ENCODE measurements around the gene MOAP1.

DNA sequence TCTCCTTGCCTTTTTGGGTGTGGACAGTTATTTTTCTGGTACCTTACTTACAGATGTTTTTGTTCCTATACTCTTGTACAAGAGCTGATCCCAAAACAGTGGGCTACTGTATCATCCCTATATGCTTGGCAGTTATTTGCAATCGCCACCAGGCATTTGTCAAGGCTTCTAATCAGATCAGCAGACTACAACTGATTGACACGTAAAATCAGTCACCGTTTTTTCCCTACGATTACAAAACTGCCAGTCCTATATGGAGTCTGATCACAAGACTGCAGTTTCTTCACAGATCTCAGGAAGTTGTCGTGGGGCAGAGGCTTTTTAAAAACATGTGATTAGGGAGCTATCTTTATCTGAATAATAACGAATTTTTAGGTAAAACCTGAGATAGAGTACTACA, 1.8 kb upstream of the MOAP1 start:
- TF ChIP-seq POLR2A (IDR thresholded peaks at IDR 0.05; ENCODE audit: low read depth, low read length) (no peak), POLR2AphosphoS5 (IDR thresholded peaks at IDR 0.05; ENCODE audit: low read depth, low read length) (no peak)
